ENCODE data around the gene GRIN2C.

- no peak for TF ChIP-seq CTCF (conservative IDR thresholded peaks at IDR 0.05)
- TF ChIP-seq EZH2 (IDR thresholded peaks at IDR 0.05; ENCODE audit: low read depth), result no peak
These were observed 820 bp downstream of the GRIN2C start for GRCh38 chr17:74858672-74859458.

Data from PC-9 (cell line).